ENCODE data around the gene UTS2B.

Gene UTS2B, protein sequence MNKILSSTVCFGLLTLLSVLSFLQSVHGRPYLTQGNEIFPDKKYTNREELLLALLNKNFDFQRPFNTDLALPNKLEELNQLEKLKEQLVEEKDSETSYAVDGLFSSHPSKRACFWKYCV

GRCh38 chr3:191329654-191330529 lies at the start of gene UTS2B:
Gene UTS2B (minus strand): TSS chr3:191330526. CDS start chr3:191282189, 48,337 bp downstream.
- no peak for DNase-seq (ENCODE audit: low read depth)

- no peak for DNase-seq (ENCODE audit: low read depth)
Measured at GRCh38 chr3:191380001-191380400, 49.7 kb upstream of the UTS2B start.

DNA sequence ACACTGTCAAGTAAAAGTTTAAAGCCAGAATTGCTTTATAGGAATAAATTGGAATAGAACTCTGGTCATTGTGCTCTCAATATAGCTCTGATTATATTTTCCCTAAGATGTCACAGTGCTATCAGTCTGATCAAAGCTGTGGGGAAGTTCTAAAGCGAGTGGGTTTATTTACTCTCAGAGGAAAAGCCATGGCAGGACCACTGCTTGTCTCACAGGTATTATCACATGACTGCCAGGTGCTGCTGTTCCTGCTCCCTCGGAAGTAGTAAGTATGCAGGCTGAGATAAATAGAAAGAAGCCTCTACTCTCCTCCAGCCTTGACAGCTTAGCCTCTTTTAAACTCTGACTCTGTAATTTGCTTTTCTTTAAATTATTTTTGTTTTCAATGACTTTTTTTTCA lies 49.1 kb upstream of the UTS2B start:
- DNase-seq (ENCODE audit: low read depth): no peak

DNA sequence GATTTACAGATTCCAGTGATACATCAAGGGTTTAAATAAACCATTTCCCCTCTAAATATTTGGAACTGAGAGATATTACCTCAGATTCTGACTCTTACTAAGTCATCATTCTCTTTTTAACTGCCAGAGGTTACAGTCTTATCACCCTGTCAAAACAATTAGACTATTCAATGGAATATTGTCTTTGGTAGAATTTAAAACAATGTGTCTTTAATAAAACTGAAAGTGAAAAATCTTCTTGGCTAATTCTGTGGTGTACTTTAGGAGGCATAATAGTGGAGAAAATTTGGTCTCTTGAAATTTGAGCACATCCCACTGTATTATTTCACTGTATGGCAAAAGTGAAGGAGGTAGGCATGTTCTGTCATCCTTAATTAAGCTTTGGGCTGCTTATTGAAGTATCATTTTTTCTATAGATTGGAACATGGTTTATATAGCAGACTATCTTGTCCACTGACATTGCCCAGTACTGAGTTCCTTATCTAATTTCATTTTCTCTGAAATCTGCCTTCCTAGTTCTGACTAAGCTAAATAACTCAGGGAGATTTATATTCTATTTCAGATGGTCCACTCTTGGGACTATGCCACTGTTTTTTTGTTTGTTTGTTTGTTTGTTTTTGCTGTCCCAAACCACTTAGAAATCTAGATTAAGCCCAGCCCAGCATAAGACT lies 48.0 kb upstream of the UTS2B start:
- no peak for DNase-seq (ENCODE audit: low read depth)

- peak; percentile 28 for DNase-seq (ENCODE audit: low read depth)
Measured at GRCh38 chr3:191376516-191377141, 46.3 kb upstream of the UTS2B start.

DNA sequence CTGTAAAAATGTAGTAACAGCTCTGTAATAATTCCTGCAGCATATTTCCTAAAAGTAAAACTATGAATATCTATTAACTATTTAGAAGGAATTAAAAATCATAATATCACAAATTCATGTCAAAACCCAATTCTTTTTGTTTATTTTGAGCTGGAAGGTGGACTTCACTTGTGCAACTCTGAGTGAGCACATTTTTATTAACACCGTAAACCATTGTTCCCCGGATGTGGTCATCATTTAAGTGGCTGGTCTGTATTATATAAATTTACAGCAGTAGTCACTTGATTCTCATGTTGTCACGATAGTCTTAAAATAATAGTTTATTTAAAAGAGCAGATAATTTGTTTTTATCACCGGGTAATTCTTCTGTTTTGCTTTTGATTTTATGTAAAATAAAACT lies 43.0 kb upstream of the UTS2B start:
- DNase-seq (ENCODE audit: low read depth): no peak

DNA sequence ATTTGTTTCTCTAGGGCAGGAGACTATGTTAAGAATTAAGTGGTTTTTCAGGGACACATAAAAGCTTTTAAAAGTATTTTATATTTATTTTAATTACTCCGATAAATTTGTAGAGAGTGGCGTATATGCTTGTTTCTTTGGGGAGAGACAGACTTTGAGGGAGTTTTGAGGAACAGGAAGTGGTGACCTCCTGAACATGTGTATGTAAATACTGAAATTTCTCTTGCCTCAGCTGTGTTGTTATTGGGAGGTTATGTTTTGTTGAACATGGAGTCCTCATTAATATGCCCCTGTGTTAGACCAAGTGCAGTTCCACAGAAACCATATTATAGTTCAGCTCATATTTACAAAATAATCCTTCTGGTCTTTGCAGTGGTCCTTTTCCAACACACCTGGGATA lies 41.8 kb upstream of the UTS2B start:
- DNase-seq (ENCODE audit: low read depth): no peak

DNA sequence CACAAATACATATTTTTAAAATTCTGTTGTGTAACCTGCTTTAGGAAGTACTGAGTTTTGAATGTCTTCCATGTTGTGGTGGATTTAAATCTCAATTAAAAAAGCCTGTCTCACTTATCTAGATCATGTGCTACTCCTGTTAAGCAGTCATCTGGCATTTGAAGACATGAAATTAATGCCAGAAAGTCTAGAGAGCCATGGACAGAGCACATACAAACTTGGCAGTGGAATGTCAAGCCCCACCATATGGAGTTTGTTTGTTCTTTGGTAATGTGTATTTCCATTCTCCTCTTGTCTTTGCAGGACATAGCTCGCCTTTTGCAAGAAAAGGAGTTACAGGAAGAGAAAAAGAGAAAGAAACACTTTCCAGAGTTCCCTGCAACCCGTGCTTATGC lies 39.3 kb upstream of the UTS2B start:
- DNase-seq (ENCODE audit: low read depth): no peak

DNA sequence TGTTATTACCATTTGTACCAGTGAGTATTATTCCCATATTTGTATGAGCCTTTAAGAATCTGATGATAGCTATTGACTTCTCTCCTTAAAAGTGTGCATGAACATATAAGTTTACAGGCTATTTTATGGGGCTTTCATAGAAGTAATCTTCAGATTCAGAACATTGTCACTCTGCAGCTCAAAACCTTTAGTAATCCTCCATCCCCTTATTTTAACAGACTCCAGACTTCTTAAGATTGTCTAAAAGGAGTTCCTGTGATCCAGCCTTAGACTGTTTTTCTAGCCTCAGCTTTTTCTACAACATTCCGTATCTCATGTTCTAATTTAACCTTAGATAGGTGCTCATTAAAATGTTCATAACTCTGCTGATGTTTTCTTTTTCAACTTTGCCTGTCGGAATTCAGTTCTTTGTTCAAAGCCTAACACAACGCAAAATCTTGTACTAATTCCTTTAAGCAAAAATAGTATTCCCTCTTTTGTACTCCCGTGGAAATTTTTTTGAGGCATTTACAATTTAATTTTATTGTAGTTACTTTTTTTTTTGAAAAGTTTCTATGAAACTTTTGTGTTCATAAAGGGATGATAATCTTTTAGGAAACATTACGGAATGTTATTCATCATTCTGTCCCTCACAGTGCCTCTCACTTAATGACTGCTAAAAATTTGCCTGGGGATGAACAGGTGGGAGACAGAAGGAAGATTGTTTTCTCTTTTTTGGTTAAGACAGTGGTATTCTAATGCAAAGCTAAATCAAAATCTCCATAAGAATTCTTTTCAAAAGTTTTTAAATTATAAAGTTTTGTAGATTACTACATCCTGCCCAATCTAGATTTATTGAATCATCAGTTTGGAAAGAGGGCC lies 38.7 kb upstream of the UTS2B start:
- DNase-seq (ENCODE audit: low read depth): no peak

GRCh38 chr3:191366675-191367074 lies 36.3 kb upstream of the UTS2B start:
- no peak for DNase-seq (ENCODE audit: low read depth)

DNA sequence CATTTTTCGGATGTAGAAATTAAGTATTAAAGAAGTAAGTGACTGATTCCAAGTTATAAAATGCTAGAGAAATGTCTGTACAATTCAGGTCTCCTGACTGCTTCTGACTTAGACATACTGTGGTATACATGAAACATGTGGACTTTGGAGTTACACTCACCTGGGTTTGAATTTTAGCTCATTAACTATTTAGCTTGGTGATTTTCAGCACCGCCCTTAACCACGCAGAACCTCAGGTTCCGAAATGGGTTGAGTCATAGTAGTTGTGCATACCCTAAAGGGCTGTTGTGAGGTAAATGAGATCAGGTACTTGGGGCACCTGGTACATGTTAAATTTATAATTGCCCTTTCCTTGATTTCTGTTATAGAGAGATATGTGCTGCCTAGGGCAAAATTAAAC lies 32.9 kb upstream of the UTS2B start:
- no peak for DNase-seq (ENCODE audit: low read depth)

GRCh38 chr3:191362524-191363090 lies 32.3 kb upstream of the UTS2B start:
- DNase-seq (ENCODE audit: low read depth): no peak

- no peak for DNase-seq (ENCODE audit: low read depth)
Measured at GRCh38 chr3:191362037-191362436, 31.7 kb upstream of the UTS2B start.

DNA sequence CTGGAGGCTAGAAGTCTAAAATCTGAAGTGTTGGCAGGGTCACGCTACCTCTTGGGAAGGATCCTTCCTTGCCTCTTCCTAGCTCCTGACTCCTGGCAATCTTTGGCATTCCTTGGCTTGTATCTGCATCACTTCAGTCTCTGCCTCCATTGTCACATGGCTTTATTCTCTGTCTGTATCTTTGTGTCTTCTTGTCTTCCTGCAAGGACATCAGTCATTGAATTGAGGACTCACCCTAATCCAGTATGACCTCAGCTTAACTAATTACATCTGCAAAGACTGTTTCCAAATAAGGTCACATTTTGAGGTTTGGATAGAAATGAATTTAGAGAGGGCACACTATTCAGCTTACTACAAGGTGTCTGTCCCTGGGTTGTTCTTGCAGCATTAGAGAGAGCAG lies 31.1 kb upstream of the UTS2B start:
- no peak for DNase-seq (ENCODE audit: low read depth)

GRCh38 chr3:191360620-191361019 lies 30.3 kb upstream of the UTS2B start:
- no peak for DNase-seq (ENCODE audit: low read depth)

DNA sequence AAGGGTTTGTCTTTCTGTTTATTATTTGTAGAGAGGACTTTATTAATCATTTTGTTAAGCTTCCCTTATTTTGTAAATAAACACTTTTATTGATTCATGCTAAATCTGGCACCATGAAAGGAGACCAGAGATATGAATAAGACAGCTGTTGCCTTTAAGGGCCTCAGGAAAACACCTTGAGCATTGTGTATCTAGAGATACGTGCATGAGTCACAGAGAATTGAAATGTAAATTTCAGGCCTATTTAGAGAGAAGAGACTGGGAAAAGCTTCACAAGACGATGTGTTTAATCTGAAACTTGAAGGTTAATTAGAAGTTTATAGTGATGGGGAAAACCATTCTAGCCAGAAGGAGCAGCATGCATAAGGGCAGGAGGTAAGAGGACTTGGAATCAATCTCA lies 28.6 kb upstream of the UTS2B start:
- DNase-seq (ENCODE audit: low read depth): no peak

DNA sequence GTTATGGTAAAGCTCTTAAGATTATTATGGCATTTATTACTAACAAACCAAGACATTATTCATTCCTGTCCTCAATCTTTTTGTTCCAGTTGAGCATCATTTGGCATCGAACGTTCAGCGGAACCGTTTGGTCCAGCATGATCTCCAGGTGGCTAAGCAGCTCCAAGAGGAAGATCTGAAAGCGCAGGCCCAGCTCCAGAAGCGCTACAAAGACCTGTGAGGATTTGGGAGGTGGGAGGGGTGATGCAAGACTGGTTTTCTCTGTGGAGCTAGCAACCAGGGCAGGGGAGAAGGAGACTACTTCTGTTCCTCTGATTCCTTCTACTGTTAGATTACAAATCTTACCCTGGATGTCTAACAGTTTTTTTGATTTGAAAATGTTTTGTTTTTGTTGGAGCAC lies 27.6 kb upstream of the UTS2B start:
- no peak for DNase-seq (ENCODE audit: low read depth)

DNA sequence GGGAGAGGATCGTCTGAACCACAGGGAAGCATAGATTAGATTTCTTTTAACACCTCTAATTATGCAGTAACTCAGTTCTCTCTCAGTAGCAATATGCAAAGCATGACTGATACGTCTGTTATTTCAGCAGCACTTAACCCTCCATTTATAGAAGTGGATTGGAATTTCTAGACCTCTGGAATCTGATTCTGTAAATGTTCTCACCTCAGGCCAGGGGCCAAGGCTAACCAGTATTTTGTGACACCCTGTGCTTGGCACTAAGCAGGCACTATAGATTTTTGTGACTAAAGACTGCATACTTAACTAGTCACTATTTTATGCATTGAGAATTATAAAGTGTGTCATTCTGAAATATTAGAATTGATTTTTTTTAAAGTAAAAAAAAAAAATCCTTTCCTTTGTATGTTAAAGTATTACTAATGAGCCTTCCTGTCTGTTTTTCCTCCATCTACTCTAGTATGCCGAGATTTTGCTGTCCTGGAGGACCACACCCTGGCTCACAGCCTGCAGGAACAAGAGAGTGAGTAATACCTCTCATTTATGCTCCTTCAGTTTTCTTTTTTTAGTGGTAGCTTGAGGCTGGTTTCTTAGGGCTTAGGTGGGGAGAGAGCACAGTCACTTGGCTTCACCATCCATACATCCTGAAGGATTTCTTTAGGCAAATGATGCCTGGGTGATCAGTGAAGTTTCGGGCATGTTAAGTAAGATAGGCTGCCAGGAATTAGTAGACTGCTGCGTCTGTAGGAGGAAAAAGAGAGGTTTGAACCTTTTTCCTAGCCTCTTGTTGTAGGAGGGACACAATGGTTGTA lies 26.5 kb upstream of the UTS2B start:
- no peak for DNase-seq (ENCODE audit: low read depth)

GRCh38 chr3:191355406-191355805 lies 25.1 kb upstream of the UTS2B start:
- DNase-seq (ENCODE audit: low read depth): no peak

DNA sequence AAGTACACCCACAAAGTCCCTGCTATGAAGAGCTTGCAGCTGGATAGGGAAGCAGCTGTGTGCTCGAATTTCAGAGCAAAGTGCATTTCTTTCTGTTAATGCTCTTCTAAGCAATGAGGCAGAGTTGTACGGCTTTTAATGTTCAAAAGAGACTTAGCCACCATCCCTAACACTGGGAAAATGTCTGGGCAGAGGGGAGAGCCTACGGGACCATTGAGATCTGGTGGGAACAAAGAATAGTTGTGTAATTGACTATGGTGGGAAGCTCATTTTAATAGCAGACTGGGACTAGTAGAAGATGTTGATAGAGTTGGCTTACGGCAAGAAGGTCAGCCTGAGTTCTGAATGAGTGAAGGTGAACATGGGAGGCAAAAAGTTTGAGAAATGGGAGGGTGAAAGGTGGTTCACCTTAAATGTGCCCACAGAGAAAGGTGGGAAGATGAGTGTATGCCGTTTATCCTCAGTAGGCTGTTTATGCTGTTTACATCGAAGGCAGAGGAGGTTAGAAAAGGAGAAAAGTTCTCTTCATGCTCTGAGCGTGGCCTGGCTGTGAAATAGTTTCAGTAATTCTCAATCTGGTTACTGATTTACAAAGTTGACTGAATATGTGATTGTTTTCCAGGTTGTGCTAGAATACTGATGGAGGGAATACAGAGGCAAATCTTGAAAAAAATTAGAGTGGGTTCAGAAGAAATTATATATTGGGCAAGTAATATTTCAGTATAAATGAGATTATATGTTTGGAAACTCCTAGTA lies 22.9 kb upstream of the UTS2B start:
- DNase-seq (ENCODE audit: low read depth): no peak

Data from non-pigmented ciliary epithelial cell (primary cell).